ENCODE data around the gene OGDH. TPM values are rescaled to one million over a fixed set of nuclear protein-coding genes. Genes with fewer than 3 reads are reported as not detected.

Gene OGDH
- polyA plus RNA-seq, 3 donors, result 41.0 to 74.1 (median 49.9) TPM

DNA sequence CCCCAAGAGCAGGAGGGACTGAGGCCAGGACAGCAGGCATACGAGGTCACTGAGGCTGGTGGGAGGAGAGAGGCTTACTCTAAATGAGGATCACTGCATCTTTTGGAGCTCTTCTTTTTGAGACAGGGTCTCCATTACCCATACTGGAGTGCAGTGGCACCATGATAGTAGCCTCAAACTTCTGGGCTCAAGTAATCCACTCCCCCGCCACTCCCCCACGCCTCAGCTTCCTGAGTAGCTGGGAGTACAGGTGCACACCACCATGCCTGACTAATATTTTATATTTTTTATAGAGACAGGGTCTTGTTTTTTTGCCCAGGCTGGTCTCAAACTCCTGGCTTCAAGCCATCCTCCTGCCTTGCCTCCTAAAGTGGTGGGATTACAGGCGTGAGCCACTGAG lies 25.8 kb downstream of the OGDH start:
- WGBS (ENCODE audit: insufficient coverage), result 83% methylated on average over 1 of the region's 4 CpGs
- H4K20me1 ChIP-seq (ENCODE audit: insufficient read depth, low read length), result no peaks in the 10 kb centered on the region
- Mint-ChIP-seq H3K4me3 (peak overlapping the region in 1 of 2 donors; percentile 54), H3K36me3 (peaks cover 24 to 57% of the 10 kb centered on the region in 2 donors), H3K9me3 (no peaks in the 10 kb centered on the region), H3K27ac (peak overlapping the region; percentile 93 to 100 (median 98)), H3K27me3 (ENCODE audit: low read depth in 3 of 3) (no peaks in the 10 kb centered on the region), H3K4me1 (peaks cover 87% of the 10 kb centered on the region)
- H3K9me3 ChIP-seq (replicated peaks in 1 of 2; ENCODE audit: control insufficient read depth in 1 of 2, insufficient read depth in 1 of 2, low read length in 2 of 2), result no peaks in the 10 kb centered on the region
- peaks cover 4 to 7% of the 10 kb centered on the region in 2 donors for H3K36me3 ChIP-seq (replicated peaks in 1 of 2; ENCODE audit: control insufficient read depth in 1 of 2, insufficient read depth in 2 of 2, low read length in 2 of 2)
- no peaks in the 10 kb centered on the region for H3K27me3 ChIP-seq (ENCODE audit: control insufficient read depth in 2 of 2, insufficient read depth in 2 of 2, low read length in 2 of 2)
- H3K27ac ChIP-seq (ENCODE audit: low read depth in 1 of 2, low read length in 2 of 2), result peak overlapping the region; percentile 87 to 92
- peak overlapping the region; percentile 29 for H3K4me2 ChIP-seq (replicated peaks; ENCODE audit: extremely low read depth, low read length, poor library complexity, severe bottlenecking)
- DNase-seq, result no peak
- TF ChIP-seq, protein P1, sequence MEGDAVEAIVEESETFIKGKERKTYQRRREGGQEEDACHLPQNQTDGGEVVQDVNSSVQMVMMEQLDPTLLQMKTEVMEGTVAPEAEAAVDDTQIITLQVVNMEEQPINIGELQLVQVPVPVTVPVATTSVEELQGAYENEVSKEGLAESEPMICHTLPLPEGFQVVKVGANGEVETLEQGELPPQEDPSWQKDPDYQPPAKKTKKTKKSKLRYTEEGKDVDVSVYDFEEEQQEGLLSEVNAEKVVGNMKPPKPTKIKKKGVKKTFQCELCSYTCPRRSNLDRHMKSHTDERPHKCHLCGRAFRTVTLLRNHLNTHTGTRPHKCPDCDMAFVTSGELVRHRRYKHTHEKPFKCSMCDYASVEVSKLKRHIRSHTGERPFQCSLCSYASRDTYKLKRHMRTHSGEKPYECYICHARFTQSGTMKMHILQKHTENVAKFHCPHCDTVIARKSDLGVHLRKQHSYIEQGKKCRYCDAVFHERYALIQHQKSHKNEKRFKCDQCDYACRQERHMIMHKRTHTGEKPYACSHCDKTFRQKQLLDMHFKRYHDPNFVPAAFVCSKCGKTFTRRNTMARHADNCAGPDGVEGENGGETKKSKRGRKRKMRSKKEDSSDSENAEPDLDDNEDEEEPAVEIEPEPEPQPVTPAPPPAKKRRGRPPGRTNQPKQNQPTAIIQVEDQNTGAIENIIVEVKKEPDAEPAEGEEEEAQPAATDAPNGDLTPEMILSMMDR (IDR thresholded peaks at IDR 0.05), result no peak
- no peak overlapping the region for H2AFZ ChIP-seq (ENCODE audit: insufficient read depth, low read depth, low read length, poor library complexity, severe bottlenecking)
- intact Hi-C loops (cut with micrococcal nuclease), result loop anchor here (10.0 kb wide), 2 partner anchors 47 to 213 kb away; partner anchors contain the start of genes H2AZ2 (in 1 of the 2) and TMED4 (in 1 of the 2)
- peaks cover 83 to 86% of the 10 kb centered on the region in 2 donors for H3K4me1 ChIP-seq (ENCODE audit: control insufficient read depth in 1 of 2, insufficient read depth in 2 of 2, low read length in 2 of 2)
- peak overlapping the region in 1 of 3 experiments; percentile 24 for H3K4me3 ChIP-seq (replicated peaks in 1 of 3; ENCODE audit: low read depth in 2 of 3, low read length in 3 of 3)
- H3K9ac ChIP-seq (ENCODE audit: insufficient read depth, low read length, poor library complexity, severe bottlenecking), result peak overlapping the region; percentile 38
- peaks cover 75% of the 10 kb centered on the region for H3K79me2 ChIP-seq (ENCODE audit: insufficient read depth, low read length)

DNA sequence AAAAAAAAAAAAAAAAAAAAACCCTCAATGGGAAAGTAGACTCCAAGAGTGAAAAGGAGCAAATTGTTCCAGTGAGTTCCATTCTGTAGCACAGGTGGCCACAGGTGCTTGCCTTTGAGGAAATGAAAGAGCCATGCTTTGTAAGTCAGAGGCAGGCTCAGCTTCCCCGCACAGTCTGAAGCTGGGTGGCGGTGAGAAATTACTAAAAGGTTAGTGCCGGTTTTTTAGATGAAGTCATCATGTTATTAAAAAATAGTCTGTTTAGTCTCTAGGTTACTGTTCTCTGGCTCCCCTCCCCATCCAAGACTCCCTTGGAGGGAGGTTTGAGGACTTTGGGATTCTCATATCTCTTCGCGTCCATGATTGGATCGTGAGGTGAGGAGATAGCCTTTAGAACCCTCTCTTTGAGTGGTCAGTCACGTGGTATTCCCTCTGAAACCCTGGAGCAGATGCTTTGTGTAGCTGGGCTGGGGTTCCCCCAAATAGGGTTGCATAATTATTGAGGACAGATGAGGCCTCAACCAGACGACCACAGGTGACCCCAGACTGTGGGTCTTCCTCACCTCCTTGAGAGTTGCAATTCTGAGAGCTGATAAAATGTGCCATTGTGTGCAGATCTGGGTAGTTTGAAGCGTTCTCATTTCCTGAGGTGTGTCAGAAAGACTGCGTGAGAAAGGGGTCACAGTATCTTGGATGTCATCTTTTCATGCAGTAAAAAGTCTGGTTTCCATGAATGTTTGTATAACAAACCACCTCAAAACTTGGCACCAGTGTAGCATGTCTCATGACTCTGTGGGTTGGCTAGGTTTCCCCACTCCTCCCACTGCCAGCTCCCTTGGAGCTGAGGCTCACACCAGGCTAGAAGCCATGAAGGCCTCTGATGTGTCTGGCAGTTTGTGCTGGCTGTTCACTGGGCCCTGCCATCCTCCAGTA lies 27.1 kb downstream of the OGDH start:
- Mint-ChIP-seq H3K4me1 (peaks cover 98% of the 10 kb centered on the region), H3K27ac (peak overlapping the region; percentile 80 to 100 (median 100)), H3K4me3 (no peak overlapping the region), H3K9me3 (no peaks in the 10 kb centered on the region), H3K27me3 (ENCODE audit: low read depth in 3 of 3) (no peaks in the 10 kb centered on the region), H3K36me3 (peaks cover 28 to 51% of the 10 kb centered on the region in 2 donors)
- peak overlapping the region; percentile 15 for H3K9ac ChIP-seq (ENCODE audit: insufficient read depth, low read length, poor library complexity, severe bottlenecking)
- intact Hi-C loops (cut with micrococcal nuclease), result loop anchor here (2.0 to 10.0 kb wide), 3 partner anchors 15 to 211 kb away; partner anchors contain the start of genes H2AZ2 (in 1 of the 2) and TMED4 (in 1 of the 2)
- no peak overlapping the region for H3K4me3 ChIP-seq (replicated peaks in 1 of 3; ENCODE audit: low read depth in 2 of 3, low read length in 3 of 3)
- TF ChIP-seq, protein P1 (IDR thresholded peaks at IDR 0.05), result no peak
- H3K9me3 ChIP-seq (replicated peaks in 1 of 2; ENCODE audit: control insufficient read depth in 1 of 2, insufficient read depth in 1 of 2, low read length in 2 of 2), result no peaks in the 10 kb centered on the region
- H3K27me3 ChIP-seq (ENCODE audit: control insufficient read depth in 2 of 2, insufficient read depth in 2 of 2, low read length in 2 of 2), result no peaks in the 10 kb centered on the region
- H3K79me2 ChIP-seq (ENCODE audit: insufficient read depth, low read length), result peaks cover 74% of the 10 kb centered on the region
- H3K36me3 ChIP-seq (replicated peaks in 1 of 2; ENCODE audit: control insufficient read depth in 1 of 2, insufficient read depth in 2 of 2, low read length in 2 of 2), result peaks cover 0 to 6% of the 10 kb centered on the region in 2 donors
- DNase-seq, result peak; percentile 53 to 73 (median 69)
- H3K4me1 ChIP-seq (ENCODE audit: control insufficient read depth in 1 of 2, insufficient read depth in 2 of 2, low read length in 2 of 2), result peaks cover 96 to 99% of the 10 kb centered on the region in 2 donors
- no peak overlapping the region for H3K4me2 ChIP-seq (replicated peaks; ENCODE audit: extremely low read depth, low read length, poor library complexity, severe bottlenecking)
- peak overlapping the region; percentile 27 to 100 for H3K27ac ChIP-seq (ENCODE audit: low read depth in 1 of 2, low read length in 2 of 2)
- no peaks in the 10 kb centered on the region for H4K20me1 ChIP-seq (ENCODE audit: insufficient read depth, low read length)
- H2AFZ ChIP-seq (ENCODE audit: insufficient read depth, low read depth, low read length, poor library complexity, severe bottlenecking), result no peak overlapping the region
- 17% methylated on average over 2 of the region's 10 CpGs for WGBS (ENCODE audit: insufficient coverage)

Measured in CD14-positive monocyte (primary cell).